ENCODE results near the gene ACBD4. TPM values are rescaled to one million over a fixed set of nuclear protein-coding genes. Genes with fewer than 3 reads are reported as not detected.

ACBD4 gene
- total and polyA plus RNA-seq, 2 of the 13 experiments (the other 11 are each of a cell fraction or from before 2014, with no cell fraction given): 16.1 to 26.9 TPM

- WGBS (ENCODE audit: low lambda C conversion rate): 36% methylated on average over 7 of the region's 7 CpGs
- intact Hi-C loops (cut with micrococcal nuclease; ENCODE audit: unreplicated experiment) (no loop called here), in situ Hi-C loops (cut with HindIII; ENCODE audit: extremely low pct_ligation_motif_present, low pct_unique_long_range_greater_than_20kb) (no loop called here)
- no peak for FAIRE-seq
- TF ChIP-seq ZBTB3 (CRISPR knock-in tag; IDR thresholded peaks at IDR 0.05; ENCODE audit: borderline replicate concordance, low read depth) (no peak), TERF1 (CRISPR knock-in tag; IDR thresholded peaks at IDR 0.05) (no peak)
- TF ChIP-seq, protein P1, sequence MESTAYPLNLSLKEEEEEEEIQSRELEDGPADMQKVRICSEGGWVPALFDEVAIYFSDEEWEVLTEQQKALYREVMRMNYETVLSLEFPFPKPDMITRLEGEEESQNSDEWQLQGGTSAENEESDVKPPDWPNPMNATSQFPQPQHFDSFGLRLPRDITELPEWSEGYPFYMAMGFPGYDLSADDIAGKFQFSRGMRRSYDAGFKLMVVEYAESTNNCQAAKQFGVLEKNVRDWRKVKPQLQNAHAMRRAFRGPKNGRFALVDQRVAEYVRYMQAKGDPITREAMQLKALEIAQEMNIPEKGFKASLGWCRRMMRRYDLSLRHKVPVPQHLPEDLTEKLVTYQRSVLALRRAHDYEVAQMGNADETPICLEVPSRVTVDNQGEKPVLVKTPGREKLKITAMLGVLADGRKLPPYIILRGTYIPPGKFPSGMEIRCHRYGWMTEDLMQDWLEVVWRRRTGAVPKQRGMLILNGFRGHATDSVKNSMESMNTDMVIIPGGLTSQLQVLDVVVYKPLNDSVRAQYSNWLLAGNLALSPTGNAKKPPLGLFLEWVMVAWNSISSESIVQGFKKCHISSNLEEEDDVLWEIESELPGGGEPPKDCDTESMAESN (CRISPR knock-in tag; conservative IDR thresholded peaks at IDR 0.05): no peak
- TF ChIP-seq, protein P2, sequence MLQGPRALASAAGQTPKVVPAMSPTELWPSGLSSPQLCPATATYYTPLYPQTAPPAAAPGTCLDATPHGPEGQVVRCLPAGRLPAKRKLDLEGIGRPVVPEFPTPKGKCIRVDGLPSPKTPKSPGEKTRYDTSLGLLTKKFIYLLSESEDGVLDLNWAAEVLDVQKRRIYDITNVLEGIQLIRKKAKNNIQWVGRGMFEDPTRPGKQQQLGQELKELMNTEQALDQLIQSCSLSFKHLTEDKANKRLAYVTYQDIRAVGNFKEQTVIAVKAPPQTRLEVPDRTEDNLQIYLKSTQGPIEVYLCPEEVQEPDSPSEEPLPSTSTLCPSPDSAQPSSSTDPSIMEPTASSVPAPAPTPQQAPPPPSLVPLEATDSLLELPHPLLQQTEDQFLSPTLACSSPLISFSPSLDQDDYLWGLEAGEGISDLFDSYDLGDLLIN (CRISPR knock-in tag; IDR thresholded peaks at IDR 0.05; ENCODE audit: borderline replicate concordance): no peak
- ChIA-PET POLR2A (no interaction called here), CTCF (ENCODE audit: low intra/inter-chr PET ratio, low total read pairs) (no interaction called here)
- no peak overlapping the region for H3K27ac ChIP-seq (ENCODE audit: extremely low read length, insufficient read depth, low read length)
- H4K20me1 ChIP-seq (ENCODE audit: insufficient read depth, low read length): no peaks in the 10 kb centered on the region
- no peak for DNase-seq (ENCODE audit: low spot score)
- no peak overlapping the region for H2AFZ ChIP-seq (ENCODE audit: low read length)
- no peaks in the 10 kb centered on the region for H3K27me3 ChIP-seq (ENCODE audit: control insufficient read depth in 1 of 2, insufficient read depth in 2 of 2, low read length in 2 of 2)
- no peak overlapping the region for H3K4me2 ChIP-seq (ENCODE audit: low read depth, low read length)
- no peak overlapping the region for H3K9ac ChIP-seq (ENCODE audit: insufficient read depth, low read depth, low read length)
- peaks cover 55% of the 10 kb centered on the region for H3K4me1 ChIP-seq (ENCODE audit: insufficient read depth, low read length)
- no TSS peak for BruUV-seq (replicated peaks)
- no peak overlapping the region for H3K4me3 ChIP-seq (replicated peaks in 1 of 3; ENCODE audit: insufficient read depth in 1 of 3, low read depth in 2 of 3, low read length in 3 of 3)
- no peak for ATAC-seq
- H3K9me3 ChIP-seq (ENCODE audit: low read length): no peaks in the 10 kb centered on the region
- no peaks in the 10 kb centered on the region for H3K79me2 ChIP-seq (ENCODE audit: insufficient read depth, low read length)
- H3K36me3 ChIP-seq (replicated peaks in 1 of 2; ENCODE audit: control insufficient read depth in 1 of 2, insufficient read depth in 2 of 2, low read length in 2 of 2): no peaks in the 10 kb centered on the region
Observed at GRCh38 chr17:45186801-45187354, 51.4 kb downstream of the ACBD4 start.
